Loucy (cell line): ENCODE measurements around the gene SGMS1.

Experiments used
- H2AFZ ChIP-seq: fragments of 200-600 bp; sonication (generic); 2 replicates; pipeline ENCODE4 v1.6.0; 2016; ENCODE audit warnings: antibody characterized with exemption, mild to moderate bottlenecking, low read length, moderate library complexity
- H3F3A ChIP-seq: fragments of 200-600 bp; 2 replicates; pipeline ENCODE4 v1.6.0; 2016; ENCODE audit warnings: antibody characterized with exemption, low read depth, mild to moderate bottlenecking
- H3K27me3 ChIP-seq: fragments of 200-600 bp; sonication (generic); 2 replicates; pipeline ENCODE4 v1.6.1; 2014; ENCODE audit warnings: low read length, mild to moderate bottlenecking; ENCODE audit not compliant: insufficient read depth, poor library complexity, severe bottlenecking
- H3K36me3 ChIP-seq: fragments of 200-600 bp; sonication (generic); 2 replicates; pipeline ENCODE4 v1.6.1; 2016; ENCODE audit warnings: low read length; ENCODE audit not compliant: insufficient read depth
- H3K4me1 ChIP-seq: fragments of 200-600 bp; sonication (generic); 2 replicates; pipeline ENCODE4 v1.5.1; 2014; ENCODE audit warnings: low read length, mild to moderate bottlenecking; ENCODE audit not compliant: insufficient read depth, poor library complexity, severe bottlenecking
- H3K4me2 ChIP-seq: fragments of 200-600 bp; sonication (generic); 2 replicates; pipeline ENCODE4 v1.6.0; 2014; ENCODE audit warnings: antibody characterized with exemption, low read length, low read depth, mild to moderate bottlenecking; ENCODE audit not compliant: poor library complexity, severe bottlenecking
- H3K4me3 ChIP-seq: fragments of 200-600 bp; sonication (generic); 2 replicates; pipeline ENCODE4 v1.5.1; 2014; ENCODE audit warnings: low read length, mild to moderate bottlenecking, mixed read lengths; ENCODE audit not compliant: poor library complexity, severe bottlenecking
- H3K79me2 ChIP-seq: fragments of 200-600 bp; sonication (generic); 2 replicates; pipeline ENCODE4 v1.6.1; 2014; ENCODE audit warnings: low read length; ENCODE audit not compliant: insufficient read depth
- H3K9ac ChIP-seq: fragments of 200-600 bp; sonication (generic); 2 replicates; pipeline ENCODE4 v1.6.0; 2014; ENCODE audit warnings: mild to moderate bottlenecking, low read depth, low read length, moderate library complexity; ENCODE audit not compliant: poor library complexity, severe bottlenecking
- H3K9me2 ChIP-seq: fragments of 200-600 bp; sonication (generic); replicated peaks from 2 replicates; pipeline ENCODE4 v1.6.1; 2016; ENCODE audit warnings: low read depth, low read length, mixed read lengths
- H3K9me3 ChIP-seq: fragments of 200-600 bp; sonication (generic); 2 replicates; pipeline ENCODE4 v1.6.1; 2014; ENCODE audit warnings: mild to moderate bottlenecking, antibody characterized with exemption, low read length, low read depth; ENCODE audit not compliant: insufficient read depth
- H4K20me1 ChIP-seq: fragments of 200-600 bp; sonication (generic); 2 replicates; pipeline ENCODE4 v1.6.0; 2014; ENCODE audit warnings: antibody characterized with exemption, low read length, mild to moderate bottlenecking; ENCODE audit not compliant: insufficient read depth, poor library complexity, severe bottlenecking
- EZH2phosphoT487 ChIP-seq: fragments of 200-600 bp; IDR thresholded peaks from 2 replicates; pipeline ENCODE4 v1.6.1; 2018; ENCODE audit warnings: antibody characterized with exemption, mild to moderate bottlenecking, moderate library complexity, borderline replicate concordance
- TF ChIP-seq, protein P1 (sequence below): fragments of 200-600 bp; sonication (generic); conservative IDR thresholded peaks from 2 replicates; pipeline ENCODE4 v1.5.1; 2014; ENCODE audit warnings: mild to moderate bottlenecking, antibody characterized with exemption, low read length

The SGMS1 gene

DNA sequence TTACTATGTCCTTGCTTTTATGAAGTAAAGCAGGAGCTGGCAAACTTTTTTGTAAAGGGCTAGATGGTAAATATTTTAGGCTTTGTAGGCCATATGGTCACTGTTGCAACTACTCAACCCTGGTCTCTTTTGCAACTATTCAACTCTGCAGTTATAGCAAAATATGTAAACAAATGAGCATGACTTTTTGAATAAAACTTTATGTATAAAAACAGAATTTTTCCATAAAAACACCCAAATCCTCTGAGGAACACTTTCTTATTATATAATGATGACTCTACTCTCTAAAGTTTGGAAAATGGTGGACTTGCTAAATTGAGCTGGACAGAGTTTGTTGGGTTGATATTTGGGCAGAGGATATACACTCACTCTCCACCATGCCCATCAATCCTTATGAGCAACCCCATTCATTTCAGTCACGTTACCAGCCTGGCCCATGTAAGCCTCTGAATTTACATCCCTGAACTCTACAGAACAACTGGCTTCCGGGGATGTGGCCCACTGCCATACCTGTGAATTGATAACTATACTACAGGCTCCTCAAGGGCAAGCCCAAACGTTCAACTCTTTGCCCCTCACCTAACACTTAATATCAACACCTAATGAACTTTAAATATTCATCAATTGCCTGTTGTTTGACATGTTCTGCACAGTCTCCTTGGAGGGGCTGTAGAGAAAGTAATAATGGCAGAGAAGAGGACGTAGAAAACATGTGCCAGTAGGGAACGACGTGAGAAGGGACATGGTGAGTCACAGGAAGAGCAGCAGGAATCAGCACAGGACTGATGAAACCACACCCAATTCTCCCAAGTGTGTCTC lies 37.6 kb downstream of the SGMS1 start:
- H3K9me2 ChIP-seq = no peaks in the 10 kb centered on the region
- H3F3A ChIP-seq = no peaks in the 10 kb centered on the region
- H3K79me2 ChIP-seq = no peaks in the 10 kb centered on the region
- H2AFZ ChIP-seq = no peak overlapping the region
- peaks cover 10% of the 10 kb centered on the region; the same call in 1 of the 2 replicates for H3K36me3 ChIP-seq
- H3K4me2 ChIP-seq = no peak overlapping the region
- no peak overlapping the region for H3K4me3 ChIP-seq
- TF ChIP-seq, protein P1, sequence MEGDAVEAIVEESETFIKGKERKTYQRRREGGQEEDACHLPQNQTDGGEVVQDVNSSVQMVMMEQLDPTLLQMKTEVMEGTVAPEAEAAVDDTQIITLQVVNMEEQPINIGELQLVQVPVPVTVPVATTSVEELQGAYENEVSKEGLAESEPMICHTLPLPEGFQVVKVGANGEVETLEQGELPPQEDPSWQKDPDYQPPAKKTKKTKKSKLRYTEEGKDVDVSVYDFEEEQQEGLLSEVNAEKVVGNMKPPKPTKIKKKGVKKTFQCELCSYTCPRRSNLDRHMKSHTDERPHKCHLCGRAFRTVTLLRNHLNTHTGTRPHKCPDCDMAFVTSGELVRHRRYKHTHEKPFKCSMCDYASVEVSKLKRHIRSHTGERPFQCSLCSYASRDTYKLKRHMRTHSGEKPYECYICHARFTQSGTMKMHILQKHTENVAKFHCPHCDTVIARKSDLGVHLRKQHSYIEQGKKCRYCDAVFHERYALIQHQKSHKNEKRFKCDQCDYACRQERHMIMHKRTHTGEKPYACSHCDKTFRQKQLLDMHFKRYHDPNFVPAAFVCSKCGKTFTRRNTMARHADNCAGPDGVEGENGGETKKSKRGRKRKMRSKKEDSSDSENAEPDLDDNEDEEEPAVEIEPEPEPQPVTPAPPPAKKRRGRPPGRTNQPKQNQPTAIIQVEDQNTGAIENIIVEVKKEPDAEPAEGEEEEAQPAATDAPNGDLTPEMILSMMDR = no peak
- no peak for TF ChIP-seq EZH2phosphoT487
- H3K27me3 ChIP-seq = no peaks in the 10 kb centered on the region
- H3K4me1 ChIP-seq = no peaks in the 10 kb centered on the region
- H4K20me1 ChIP-seq = no peaks in the 10 kb centered on the region
- H3K9me3 ChIP-seq = no peaks in the 10 kb centered on the region
- no peak overlapping the region for H3K9ac ChIP-seq

DNA sequence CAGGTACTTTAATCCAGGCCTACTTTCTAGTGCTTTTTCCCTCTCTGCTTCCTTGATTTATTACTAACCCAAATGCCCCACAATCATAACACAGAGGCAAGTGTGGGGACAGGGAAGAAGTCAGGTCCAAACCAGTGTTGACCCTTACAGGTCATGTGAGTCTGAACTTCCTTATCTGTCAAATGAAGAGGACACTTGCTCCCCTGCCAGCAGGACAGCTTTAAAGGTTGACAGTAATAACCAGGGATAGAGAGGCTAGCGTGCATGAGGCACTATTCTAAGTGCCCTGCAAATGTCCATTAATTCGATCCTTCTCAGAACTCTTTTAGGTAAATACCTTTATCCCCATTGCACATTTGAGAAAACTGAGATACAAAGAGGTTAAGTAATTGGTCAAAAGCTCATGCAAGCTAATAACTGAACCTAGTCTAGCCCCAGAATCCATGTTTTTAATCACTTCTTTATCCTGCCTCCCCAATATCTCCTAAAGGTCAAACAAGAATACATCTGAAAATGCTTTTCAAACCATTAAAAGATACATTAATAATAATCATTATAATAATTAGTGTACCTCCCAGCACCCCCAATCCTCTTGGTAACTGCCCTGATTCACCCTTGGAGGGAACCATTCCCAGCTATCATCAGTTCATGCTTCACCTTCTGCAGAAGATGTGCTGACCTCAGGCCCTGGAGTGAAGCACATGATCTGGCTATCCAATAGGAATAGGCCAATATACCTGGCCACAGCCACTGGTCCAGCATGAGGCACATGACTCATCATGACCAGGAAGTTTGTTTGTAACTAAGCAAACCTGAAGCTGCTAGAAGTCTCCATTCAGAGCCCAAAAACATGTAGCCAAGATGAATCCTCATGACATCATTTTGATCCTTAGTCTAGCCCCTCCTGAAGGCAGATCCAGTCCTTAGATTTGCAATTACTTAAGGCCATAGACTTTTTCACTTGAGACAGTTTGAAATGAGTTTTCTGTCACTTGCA lies 40.7 kb downstream of the SGMS1 start:
- H3K36me3 ChIP-seq = no peaks in the 10 kb centered on the region
- H3K9ac ChIP-seq = no peak overlapping the region
- no peak overlapping the region for H3K4me3 ChIP-seq
- H3K4me2 ChIP-seq = no peak overlapping the region
- no peak overlapping the region for H2AFZ ChIP-seq
- no peaks in the 10 kb centered on the region for H3K79me2 ChIP-seq
- H3K9me3 ChIP-seq = no peaks in the 10 kb centered on the region
- H3K9me2 ChIP-seq = no peaks in the 10 kb centered on the region
- TF ChIP-seq EZH2phosphoT487 = no peak
- TF ChIP-seq, protein P1 = no peak
- H4K20me1 ChIP-seq = no peaks in the 10 kb centered on the region
- no peaks in the 10 kb centered on the region for H3K27me3 ChIP-seq
- H3F3A ChIP-seq = no peaks in the 10 kb centered on the region
- no peaks in the 10 kb centered on the region for H3K4me1 ChIP-seq

DNA sequence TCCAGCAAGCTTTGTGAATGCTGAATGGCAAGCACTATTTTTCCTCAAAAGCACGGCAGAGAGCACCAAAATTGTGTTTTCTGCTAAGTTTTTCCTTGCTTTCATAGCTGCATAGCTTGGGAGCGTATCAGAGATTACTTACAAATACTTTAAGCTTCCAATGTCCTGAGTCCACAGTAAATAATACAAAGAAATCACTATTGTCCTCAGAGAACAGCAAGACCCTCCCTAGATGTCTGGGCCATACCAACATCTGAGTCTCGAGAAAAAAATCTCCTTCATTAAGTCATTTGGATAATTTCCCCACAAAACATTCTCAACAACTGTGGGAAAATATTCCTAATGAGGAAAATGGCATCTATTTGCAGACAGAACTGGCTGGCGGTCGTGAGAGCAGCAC lies 41.7 kb downstream of the SGMS1 start:
- TF ChIP-seq, protein P1 = no peak
- TF ChIP-seq EZH2phosphoT487 = no peak
- Histone ChIP-seq H4K20me1 (no peaks in the 10 kb centered on the region), H3K27me3 (no peaks in the 10 kb centered on the region), H3K9me3 (no peaks in the 10 kb centered on the region), H3K79me2 (no peaks in the 10 kb centered on the region), H3K4me3 (no peak overlapping the region), H3K4me2 (no peak overlapping the region), H2AFZ (no peak overlapping the region), H3F3A (no peaks in the 10 kb centered on the region), H3K4me1 (peaks cover 7% of the 10 kb centered on the region), H3K9me2 (no peaks in the 10 kb centered on the region), H3K9ac (no peak overlapping the region), H3K36me3 (no peaks in the 10 kb centered on the region)
